HEK293 (cell line): ENCODE measurements around the gene C2orf69.

Experiments used
- CTCF ChIA-PET: fragments of 350-600 bp; formaldehyde crosslinking; extraction: SDS; loops from one replicate; lab custom pipeline; 2021; ENCODE audit warnings: antibody characterized with exemption; lab: Yijun Ruan, JAX
- POLR2A ChIA-PET: fragments of 300-600 bp; formaldehyde crosslinking; extraction: SDS; loops from one replicate; lab custom pipeline; 2020; ENCODE audit warnings: antibody characterized with exemption, inconsistent platforms; lab: Yijun Ruan, JAX
- H3K27ac ChIP-seq: fragments of 200-500 bp; sonication (Bioruptor generic); 2 replicates; pipeline ENCODE4 v1.5.1; 2014; ENCODE audit warnings: low read depth, low read length, control low read depth, inconsistent platforms; ENCODE audit errors: extremely low read depth
- H3K36me3 ChIP-seq, 2 experiments: fragments of 200-500 bp in 1 of 2; sonication (Bioruptor generic) in 1 of 2; 1 replicate in 1 of 2; 2 replicates in 1 of 2; pipeline ENCODE4 v1.5.1; 2014 to 2017; ENCODE audit warnings: inconsistent platforms in 2 of 2, low read length in 2 of 2; ENCODE audit not compliant: control insufficient read depth in 2 of 2, insufficient read depth in 1 of 2
- H3K4me1 ChIP-seq: fragments of 200-500 bp; sonication (Bioruptor generic); 2 replicates; pipeline ENCODE4 v1.5.1; 2014; ENCODE audit warnings: mild to moderate bottlenecking, low read length, inconsistent platforms; ENCODE audit not compliant: control insufficient read depth, insufficient read depth
- H3K4me3 ChIP-seq: 2 replicates; pipeline ENCODE4 v1.5.1; 2011; ENCODE audit warnings: low read depth, mild to moderate bottlenecking, control low read depth, low read length, moderate library complexity
- H3K9me3 ChIP-seq: fragments of 200-500 bp; sonication (Bioruptor generic); 2 replicates; pipeline ENCODE4 v1.5.1; 2014; ENCODE audit warnings: low read depth, low read length, inconsistent platforms; ENCODE audit not compliant: control insufficient read depth, insufficient read depth
- KLF9 ChIP-seq: fragments of 450-650 bp; formaldehyde crosslinking; IDR thresholded peaks from 2 replicates; pipeline ENCODE4 v1.5.1; 2016; ENCODE audit warnings: missing biosample characterization, missing genetic modification characterization, low read depth
- MYNN ChIP-seq: fragments of 450-650 bp; formaldehyde crosslinking; IDR thresholded peaks from 2 replicates; pipeline ENCODE4 v1.5.1; 2016; ENCODE audit warnings: missing biosample characterization, missing genetic modification characterization, borderline replicate concordance
- YY2 ChIP-seq: fragments of 450-650 bp; formaldehyde crosslinking; IDR thresholded peaks from 2 replicates; pipeline ENCODE4 v1.5.1; 2016; ENCODE audit warnings: missing biosample characterization, missing genetic modification characterization
- ZBTB48 ChIP-seq: fragments of 450-650 bp; formaldehyde crosslinking; IDR thresholded peaks from 2 replicates; pipeline ENCODE4 v1.5.1; 2016; ENCODE audit warnings: missing biosample characterization, missing genetic modification characterization
- ZFHX2 ChIP-seq: fragments of 450-650 bp; formaldehyde crosslinking; conservative IDR thresholded peaks from 2 replicates; pipeline ENCODE4 v1.5.1; 2016; ENCODE audit warnings: missing biosample characterization, missing genetic modification characterization
- ZIC2 ChIP-seq: fragments of 450-650 bp; formaldehyde crosslinking; IDR thresholded peaks from 2 replicates; pipeline ENCODE4 v1.5.1; 2016; ENCODE audit warnings: missing biosample characterization, missing genetic modification characterization
- ZNF114 ChIP-seq: fragments of 450-650 bp; formaldehyde crosslinking; IDR thresholded peaks from 2 replicates; pipeline ENCODE4 v1.5.0; 2017; ENCODE audit warnings: missing biosample characterization, missing genetic modification characterization
- ZNF174 ChIP-seq: fragments of 450-650 bp; formaldehyde crosslinking; IDR thresholded peaks from 2 replicates; pipeline ENCODE4 v1.5.0; 2017; ENCODE audit warnings: missing biosample characterization, mild to moderate bottlenecking, missing genetic modification characterization
- ZNF221 ChIP-seq: fragments of 450-650 bp; formaldehyde crosslinking; IDR thresholded peaks from 2 replicates; pipeline ENCODE4 v1.5.1; 2017; ENCODE audit warnings: missing biosample characterization, missing genetic modification characterization, borderline replicate concordance
- ZNF239 ChIP-seq: fragments of 450-650 bp; formaldehyde crosslinking; IDR thresholded peaks from 2 replicates; pipeline ENCODE4 v1.5.1; 2016; ENCODE audit warnings: missing biosample characterization, missing genetic modification characterization
- ZNF366 ChIP-seq: fragments of 450-650 bp; formaldehyde crosslinking; conservative IDR thresholded peaks from 2 replicates; pipeline ENCODE4 v1.5.1; 2016; ENCODE audit warnings: missing biosample characterization, missing genetic modification characterization
- ZNF394 ChIP-seq: fragments of 450-650 bp; formaldehyde crosslinking; IDR thresholded peaks from 2 replicates; pipeline ENCODE4 v1.5.1; 2016; ENCODE audit warnings: missing biosample characterization, missing genetic modification characterization, mild to moderate bottlenecking, moderate library complexity, borderline replicate concordance
- ZNF629 ChIP-seq: fragments of 450-650 bp; formaldehyde crosslinking; IDR thresholded peaks from 2 replicates; pipeline ENCODE4 v1.5.1; 2017; ENCODE audit warnings: missing biosample characterization, missing genetic modification characterization
- ZNF830 ChIP-seq: fragments of 450-650 bp; IDR thresholded peaks from 2 replicates; pipeline ENCODE4 v1.5.0; 2018; ENCODE audit warnings: missing biosample characterization, missing genetic modification characterization, low read depth, mild to moderate bottlenecking, moderate library complexity
- ZNF843 ChIP-seq: fragments of 450-650 bp; formaldehyde crosslinking; IDR thresholded peaks from 2 replicates; pipeline ENCODE4 v1.5.1; 2016; ENCODE audit warnings: missing biosample characterization, missing genetic modification characterization
- ZSCAN30 ChIP-seq: fragments of 450-650 bp; IDR thresholded peaks from 2 replicates; pipeline ENCODE4 v1.5.1; 2018; ENCODE audit warnings: missing biosample characterization, mild to moderate bottlenecking, missing genetic modification characterization, moderate library complexity
- TF ChIP-seq, protein P1 (sequence below): fragments of 450-650 bp; formaldehyde crosslinking; IDR thresholded peaks from 2 replicates; pipeline ENCODE4 v1.5.1; 2016; ENCODE audit warnings: missing biosample characterization, missing genetic modification characterization
- TF ChIP-seq, protein P2 (sequence below): fragments of 450-650 bp; formaldehyde crosslinking; IDR thresholded peaks from 2 replicates; pipeline ENCODE4 v1.5.1; 2016; ENCODE audit warnings: missing biosample characterization, missing genetic modification characterization
- TF ChIP-seq, protein P3 (sequence below): IDR thresholded peaks from 2 replicates; pipeline ENCODE4 v1.6.1; 2011; ENCODE audit warnings: mild to moderate bottlenecking, low read depth, low read length, borderline replicate concordance
- TF ChIP-seq, protein P4 (sequence below): fragments of 450-650 bp; formaldehyde crosslinking; IDR thresholded peaks from 2 replicates; pipeline ENCODE4 v1.5.1; 2016; ENCODE audit warnings: missing biosample characterization, missing genetic modification characterization

C2orf69 gene

DNA sequence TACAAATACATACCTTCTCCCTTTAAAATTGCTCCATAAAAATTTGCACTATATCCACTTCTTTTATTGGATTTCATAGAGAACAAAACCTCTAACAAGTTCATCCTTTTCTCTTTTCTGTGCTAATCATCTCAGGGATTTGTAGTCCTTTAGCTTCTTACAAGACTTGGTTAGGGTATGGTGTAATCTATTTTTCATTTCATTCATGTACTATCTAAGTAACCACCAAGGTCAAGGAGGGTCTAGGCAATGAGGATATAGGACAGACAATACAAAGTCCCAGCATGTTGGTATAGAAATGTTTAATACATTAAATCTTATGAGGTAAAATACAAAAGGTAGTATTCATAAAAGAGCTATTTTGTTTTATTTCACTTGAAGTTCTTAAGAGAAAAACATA is 17.5 kb downstream of the C2orf69 start (continued):
- TF ChIP-seq, protein P1, sequence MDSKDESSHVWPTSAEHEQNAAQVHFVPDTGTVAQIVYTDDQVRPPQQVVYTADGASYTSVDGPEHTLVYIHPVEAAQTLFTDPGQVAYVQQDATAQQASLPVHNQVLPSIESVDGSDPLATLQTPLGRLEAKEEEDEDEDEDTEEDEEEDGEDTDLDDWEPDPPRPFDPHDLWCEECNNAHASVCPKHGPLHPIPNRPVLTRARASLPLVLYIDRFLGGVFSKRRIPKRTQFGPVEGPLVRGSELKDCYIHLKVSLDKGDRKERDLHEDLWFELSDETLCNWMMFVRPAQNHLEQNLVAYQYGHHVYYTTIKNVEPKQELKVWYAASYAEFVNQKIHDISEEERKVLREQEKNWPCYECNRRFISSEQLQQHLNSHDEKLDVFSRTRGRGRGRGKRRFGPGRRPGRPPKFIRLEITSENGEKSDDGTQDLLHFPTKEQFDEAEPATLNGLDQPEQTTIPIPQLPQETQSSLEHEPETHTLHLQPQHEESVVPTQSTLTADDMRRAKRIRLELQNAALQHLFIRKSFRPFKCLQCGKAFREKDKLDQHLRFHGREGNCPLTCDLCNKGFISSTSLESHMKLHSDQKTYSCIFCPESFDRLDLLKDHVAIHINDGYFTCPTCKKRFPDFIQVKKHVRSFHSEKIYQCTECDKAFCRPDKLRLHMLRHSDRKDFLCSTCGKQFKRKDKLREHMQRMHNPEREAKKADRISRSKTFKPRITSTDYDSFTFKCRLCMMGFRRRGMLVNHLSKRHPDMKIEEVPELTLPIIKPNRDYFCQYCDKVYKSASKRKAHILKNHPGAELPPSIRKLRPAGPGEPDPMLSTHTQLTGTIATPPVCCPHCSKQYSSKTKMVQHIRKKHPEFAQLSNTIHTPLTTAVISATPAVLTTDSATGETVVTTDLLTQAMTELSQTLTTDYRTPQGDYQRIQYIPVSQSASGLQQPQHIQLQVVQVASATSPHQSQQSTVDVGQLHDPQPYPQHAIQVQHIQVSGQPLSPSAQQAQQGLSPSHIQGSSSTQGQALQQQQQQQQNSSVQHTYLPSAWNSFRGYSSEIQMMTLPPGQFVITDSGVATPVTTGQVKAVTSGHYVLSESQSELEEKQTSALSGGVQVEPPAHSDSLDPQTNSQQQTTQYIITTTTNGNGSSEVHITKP (tag by site-specific recombination) = no peak
- no peak for TF ChIP-seq MYNN (tag by site-specific recombination)
- TF ChIP-seq YY2 (tag by site-specific recombination) = no peak
- TF ChIP-seq ZNF366 (tag by site-specific recombination) = no peak
- no peak for TF ChIP-seq ZNF114
- no peak for TF ChIP-seq ZBTB48 (tag by site-specific recombination)
- TF ChIP-seq ZSCAN30 = no peak
- TF ChIP-seq ZNF629 (tag by site-specific recombination) = no peak
- no peak for TF ChIP-seq ZNF830 (tag by site-specific recombination)
- TF ChIP-seq, all 188 proteins: peak for 0

DNA sequence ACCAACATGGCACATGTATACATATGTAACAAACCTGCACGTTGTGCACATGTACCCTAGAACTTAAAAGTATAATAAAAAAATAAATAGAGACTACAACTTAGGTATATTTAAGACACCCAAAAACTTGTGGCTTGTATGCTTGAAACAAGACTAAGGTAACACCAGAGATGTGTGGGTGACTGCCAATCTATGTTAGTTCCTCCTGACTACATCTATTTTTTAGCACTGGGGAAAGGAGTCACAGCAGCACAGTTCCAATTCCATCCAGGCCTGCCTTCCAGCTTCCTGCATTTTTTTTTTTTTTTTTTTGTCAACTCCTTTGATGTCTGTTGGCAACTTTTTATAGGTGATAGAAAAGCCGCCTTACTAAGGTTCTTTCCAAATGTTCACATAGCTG is 18.2 kb downstream of the C2orf69 start:
- Histone ChIP-seq H3K36me3 (peaks cover 42 to 61% of the 10 kb centered on the region in 2 experiments), H3K9me3 (no peaks in the 10 kb centered on the region), H3K27ac (no peak overlapping the region), H3K4me3 (no peak overlapping the region), H3K4me1 (no peaks in the 10 kb centered on the region)
- CTCF ChIA-PET = interaction anchor here (0.6 to 1.1 kb wide), 3 partner anchors 11 to 193 kb away, joined by 3 to 4 read pairs (median 4); no protein-coding TSS in a partner anchor
- TF ChIP-seq MYNN (tag by site-specific recombination) (no peak), ZNF394 (tag by site-specific recombination) (no peak), KLF9 (tag by site-specific recombination) (no peak), ZNF239 (tag by site-specific recombination) (no peak)
- TF ChIP-seq, protein P2, sequence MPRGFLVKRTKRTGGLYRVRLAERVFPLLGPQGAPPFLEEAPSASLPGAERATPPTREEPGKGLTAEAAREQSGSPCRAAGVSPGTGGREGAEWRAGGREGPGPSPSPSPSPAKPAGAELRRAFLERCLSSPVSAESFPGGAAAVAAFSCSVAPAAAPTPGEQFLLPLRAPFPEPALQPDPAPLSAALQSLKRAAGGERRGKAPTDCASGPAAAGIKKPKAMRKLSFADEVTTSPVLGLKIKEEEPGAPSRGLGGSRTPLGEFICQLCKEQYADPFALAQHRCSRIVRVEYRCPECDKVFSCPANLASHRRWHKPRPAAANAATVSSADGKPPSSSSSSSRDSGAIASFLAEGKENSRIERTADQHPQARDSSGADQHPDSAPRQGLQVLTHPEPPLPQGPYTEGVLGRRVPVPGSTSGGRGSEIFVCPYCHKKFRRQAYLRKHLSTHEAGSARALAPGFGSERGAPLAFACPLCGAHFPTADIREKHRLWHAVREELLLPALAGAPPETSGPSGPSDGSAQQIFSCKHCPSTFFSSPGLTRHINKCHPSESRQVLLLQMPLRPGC (tag by site-specific recombination) = no peak
- TF ChIP-seq, protein P3, sequence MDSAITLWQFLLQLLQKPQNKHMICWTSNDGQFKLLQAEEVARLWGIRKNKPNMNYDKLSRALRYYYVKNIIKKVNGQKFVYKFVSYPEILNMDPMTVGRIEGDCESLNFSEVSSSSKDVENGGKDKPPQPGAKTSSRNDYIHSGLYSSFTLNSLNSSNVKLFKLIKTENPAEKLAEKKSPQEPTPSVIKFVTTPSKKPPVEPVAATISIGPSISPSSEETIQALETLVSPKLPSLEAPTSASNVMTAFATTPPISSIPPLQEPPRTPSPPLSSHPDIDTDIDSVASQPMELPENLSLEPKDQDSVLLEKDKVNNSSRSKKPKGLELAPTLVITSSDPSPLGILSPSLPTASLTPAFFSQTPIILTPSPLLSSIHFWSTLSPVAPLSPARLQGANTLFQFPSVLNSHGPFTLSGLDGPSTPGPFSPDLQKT = no peak
- POLR2A ChIA-PET = interaction anchor here (0.6 to 0.9 kb wide), 2 partner anchors 172 to 478 kb away, joined by 4 to 6 read pairs; no protein-coding TSS in a partner anchor

DNA sequence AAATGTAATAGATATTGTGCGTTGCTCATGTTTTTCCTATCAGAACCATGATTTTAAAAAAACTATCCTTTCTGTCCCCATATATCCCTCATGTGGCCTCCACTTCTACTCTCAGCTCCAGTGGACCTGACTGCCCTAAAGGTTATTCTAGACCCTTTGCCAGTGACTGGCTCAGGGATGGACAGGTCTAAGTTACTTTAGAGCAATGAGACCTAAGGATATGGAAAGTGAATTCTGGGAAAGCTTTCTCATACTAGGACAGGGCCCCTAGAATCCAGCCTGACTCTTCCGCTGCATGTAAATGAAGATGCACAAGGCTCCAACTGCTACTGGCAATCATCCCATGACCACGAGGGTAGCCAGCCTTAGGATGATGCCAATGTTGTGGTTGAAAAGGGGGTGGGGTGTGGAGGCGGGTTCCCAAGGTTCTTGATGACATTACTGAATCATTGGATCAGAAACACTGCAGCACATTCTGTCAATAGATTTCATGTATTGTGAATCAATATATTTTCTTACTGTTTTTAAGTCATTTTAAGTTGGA is 21.3 kb downstream of the C2orf69 start:
- H3K36me3 ChIP-seq = peaks cover 52 to 53% of the 10 kb centered on the region in 2 experiments
- H3K4me3 ChIP-seq = no peak overlapping the region
- ChIA-PET CTCF (no interaction called here), POLR2A (no interaction called here)
- H3K9me3 ChIP-seq = no peaks in the 10 kb centered on the region
- TF ChIP-seq ZNF174 (no peak), ZIC2 (tag by site-specific recombination) (no peak), ZNF843 (tag by site-specific recombination) (no peak), ZNF221 (tag by site-specific recombination) (no peak), ZFHX2 (tag by site-specific recombination) (0 out of 2 replicates have a peak, but pooled peaks have one; percentile 8)
- TF ChIP-seq, protein P4, sequence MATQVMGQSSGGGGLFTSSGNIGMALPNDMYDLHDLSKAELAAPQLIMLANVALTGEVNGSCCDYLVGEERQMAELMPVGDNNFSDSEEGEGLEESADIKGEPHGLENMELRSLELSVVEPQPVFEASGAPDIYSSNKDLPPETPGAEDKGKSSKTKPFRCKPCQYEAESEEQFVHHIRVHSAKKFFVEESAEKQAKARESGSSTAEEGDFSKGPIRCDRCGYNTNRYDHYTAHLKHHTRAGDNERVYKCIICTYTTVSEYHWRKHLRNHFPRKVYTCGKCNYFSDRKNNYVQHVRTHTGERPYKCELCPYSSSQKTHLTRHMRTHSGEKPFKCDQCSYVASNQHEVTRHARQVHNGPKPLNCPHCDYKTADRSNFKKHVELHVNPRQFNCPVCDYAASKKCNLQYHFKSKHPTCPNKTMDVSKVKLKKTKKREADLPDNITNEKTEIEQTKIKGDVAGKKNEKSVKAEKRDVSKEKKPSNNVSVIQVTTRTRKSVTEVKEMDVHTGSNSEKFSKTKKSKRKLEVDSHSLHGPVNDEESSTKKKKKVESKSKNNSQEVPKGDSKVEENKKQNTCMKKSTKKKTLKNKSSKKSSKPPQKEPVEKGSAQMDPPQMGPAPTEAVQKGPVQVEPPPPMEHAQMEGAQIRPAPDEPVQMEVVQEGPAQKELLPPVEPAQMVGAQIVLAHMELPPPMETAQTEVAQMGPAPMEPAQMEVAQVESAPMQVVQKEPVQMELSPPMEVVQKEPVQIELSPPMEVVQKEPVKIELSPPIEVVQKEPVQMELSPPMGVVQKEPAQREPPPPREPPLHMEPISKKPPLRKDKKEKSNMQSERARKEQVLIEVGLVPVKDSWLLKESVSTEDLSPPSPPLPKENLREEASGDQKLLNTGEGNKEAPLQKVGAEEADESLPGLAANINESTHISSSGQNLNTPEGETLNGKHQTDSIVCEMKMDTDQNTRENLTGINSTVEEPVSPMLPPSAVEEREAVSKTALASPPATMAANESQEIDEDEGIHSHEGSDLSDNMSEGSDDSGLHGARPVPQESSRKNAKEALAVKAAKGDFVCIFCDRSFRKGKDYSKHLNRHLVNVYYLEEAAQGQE (tag by site-specific recombination) = no peak
- no peak overlapping the region for H3K27ac ChIP-seq
- H3K4me1 ChIP-seq = no peaks in the 10 kb centered on the region
